GM19023 (cell line): ENCODE data around the gene LORICRIN.
A peak's percentile ranks its signal among the peaks of the same experiment; 100 is the strongest.

Source experiments
- ATAC-seq: cut with Tn5 transposase; IDR thresholded peaks from one replicate; pipeline ENCODE4 v1.9.1; 2021; ENCODE audit warnings: mild to moderate bottlenecking, moderate library complexity; ENCODE audit not compliant: unreplicated experiment

Gene LORICRIN

DNA sequence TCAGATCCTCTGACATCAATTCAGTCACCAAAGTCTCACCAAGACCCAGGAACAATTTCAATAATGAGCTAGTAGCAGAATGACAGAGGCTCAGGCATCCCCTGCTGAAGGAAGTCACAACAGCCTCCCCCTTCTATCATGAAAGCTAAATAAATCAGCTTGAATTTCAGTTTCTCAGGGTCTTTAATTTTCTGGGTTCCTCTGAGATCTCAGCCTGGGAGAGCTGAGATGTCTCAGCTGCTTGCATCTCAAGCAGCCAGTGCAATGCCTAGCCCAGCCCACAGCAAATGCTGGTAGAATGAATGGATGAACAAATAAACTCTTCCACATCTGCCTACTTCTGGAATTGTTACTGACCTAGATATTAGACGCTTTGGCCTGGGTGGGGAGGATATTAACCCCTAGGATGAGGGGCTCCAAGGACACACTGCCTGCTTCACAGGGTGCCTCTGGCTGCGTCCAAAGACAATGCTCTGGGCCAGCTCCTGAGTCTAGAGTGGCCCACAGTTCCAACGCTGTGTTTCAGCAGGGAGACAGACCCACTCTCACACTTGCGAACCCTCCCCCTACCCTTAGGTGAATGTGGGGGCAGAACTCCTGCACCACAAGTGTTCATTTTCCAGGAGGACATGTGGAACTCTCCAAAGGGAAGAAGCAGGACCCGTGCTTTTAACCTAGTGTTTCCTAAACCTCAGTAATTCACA is 11.2 kb upstream of the LORICRIN start:
- no peak for ATAC-seq

DNA sequence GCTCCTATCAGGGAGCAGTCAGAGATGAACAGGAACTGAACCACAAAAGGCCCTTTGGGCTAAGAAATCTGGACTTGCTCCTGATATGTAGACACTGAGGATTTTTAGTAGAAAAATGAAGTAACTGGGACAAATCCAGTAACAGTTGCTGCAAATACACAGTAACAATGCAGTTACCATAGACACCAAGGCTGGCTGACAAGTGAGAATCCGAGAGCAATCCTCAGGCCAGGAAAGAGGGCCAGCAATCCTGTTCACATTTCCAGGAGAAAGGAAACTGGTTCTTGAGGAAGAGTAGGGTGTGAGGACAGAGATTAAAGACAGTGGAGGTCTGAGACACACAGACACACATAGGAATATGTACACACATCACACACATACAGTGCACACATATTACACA is 9.3 kb upstream of the LORICRIN start:
- ATAC-seq: no peak

DNA sequence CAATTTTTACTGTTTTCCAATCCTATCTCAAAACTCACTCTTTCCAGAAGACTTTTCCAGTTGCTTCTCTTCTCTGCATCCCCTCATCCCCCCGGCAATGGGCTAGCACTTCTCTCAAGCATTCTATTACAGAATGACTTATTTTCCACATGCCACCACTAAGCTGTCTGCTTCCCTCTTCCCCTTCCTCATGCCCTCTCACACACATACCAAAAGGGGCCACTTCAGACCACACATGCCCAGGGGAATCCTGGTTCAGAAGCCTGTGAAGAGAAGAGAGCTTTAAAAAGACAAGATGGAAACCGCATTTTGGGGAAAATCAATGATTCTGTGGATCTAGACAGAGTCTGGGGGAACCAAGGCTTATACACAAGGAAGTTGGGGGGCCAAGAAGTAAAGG is 8.4 kb upstream of the LORICRIN start:
- no peak for ATAC-seq

DNA sequence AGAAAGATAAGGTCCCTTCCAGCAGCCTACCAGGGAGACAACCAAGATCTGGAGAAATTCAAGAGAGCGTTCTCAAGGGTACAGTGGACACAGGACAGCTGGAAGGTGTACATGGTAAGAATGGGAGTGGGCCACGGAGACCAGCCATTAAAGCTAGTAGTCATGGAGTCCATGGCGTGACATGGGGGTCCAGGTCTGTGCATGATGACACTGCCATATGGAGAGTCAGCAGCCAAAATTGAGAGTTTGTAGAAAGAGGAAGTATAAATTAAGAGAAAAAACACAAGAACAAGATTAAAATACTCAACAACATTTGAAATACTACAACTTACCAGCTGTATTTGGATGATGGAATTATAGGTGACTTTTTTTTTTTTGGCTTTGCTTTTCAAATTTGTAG is 7.9 kb upstream of the LORICRIN start:
- ATAC-seq: no peak

DNA sequence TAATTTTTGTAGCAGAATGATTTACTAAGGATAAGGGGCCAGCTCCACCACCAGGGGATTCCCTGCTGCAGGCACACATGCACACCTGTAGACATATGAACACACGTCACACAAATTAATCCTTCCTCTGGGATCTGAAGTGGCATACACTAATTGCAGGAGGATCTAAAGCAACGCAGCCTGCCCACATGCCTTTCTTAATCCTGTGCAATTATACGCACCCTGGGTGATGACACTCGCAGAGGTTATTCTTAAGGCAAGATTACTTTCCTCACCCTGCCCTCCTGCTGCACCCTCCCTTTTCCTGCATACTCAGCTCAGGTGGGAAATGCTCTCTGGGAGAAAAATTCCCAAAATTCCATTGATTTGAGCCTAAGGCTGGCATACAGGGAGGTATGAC is 7.5 kb upstream of the LORICRIN start:
- no peak for ATAC-seq

DNA sequence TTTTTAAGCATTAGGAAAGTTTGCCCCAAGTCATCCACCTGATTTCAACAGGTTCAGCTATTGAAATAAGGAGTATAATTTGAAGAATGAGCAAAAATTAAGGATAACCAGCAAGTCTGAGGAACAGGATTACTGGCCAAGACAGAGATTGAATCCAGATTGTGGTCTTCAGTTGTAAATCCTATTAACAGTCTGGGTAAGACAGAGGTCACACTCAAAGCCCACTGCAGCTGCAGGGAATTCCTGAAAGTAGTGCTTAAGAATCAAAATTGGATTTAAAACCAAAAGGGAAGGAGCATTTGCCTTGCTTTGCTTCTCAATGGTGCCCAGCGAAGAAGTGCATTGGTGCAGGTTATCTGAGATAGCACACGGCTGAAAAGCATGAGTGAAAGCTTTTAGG is 6.4 kb upstream of the LORICRIN start:
- no peak for ATAC-seq

DNA sequence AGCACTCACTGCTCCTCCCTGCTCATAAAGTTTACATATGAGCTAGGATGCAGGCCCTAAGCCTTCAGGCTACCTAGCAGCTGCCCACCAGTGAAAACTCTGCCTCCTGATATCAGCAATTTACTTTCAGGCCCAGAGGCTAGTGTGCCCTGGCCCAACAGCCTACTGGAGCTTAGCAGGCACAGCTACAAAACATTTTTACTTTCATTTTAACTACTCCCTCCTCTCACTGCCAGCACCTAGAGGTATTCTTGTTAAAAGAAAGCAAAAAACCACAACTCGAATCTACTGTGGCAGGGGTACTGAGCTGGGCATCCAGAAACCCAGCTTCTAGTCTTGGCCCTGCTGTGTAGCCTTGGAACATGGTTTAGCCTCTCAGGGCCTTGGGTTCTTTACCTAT is 5.8 kb upstream of the LORICRIN start:
- ATAC-seq: peak; percentile 69

DNA sequence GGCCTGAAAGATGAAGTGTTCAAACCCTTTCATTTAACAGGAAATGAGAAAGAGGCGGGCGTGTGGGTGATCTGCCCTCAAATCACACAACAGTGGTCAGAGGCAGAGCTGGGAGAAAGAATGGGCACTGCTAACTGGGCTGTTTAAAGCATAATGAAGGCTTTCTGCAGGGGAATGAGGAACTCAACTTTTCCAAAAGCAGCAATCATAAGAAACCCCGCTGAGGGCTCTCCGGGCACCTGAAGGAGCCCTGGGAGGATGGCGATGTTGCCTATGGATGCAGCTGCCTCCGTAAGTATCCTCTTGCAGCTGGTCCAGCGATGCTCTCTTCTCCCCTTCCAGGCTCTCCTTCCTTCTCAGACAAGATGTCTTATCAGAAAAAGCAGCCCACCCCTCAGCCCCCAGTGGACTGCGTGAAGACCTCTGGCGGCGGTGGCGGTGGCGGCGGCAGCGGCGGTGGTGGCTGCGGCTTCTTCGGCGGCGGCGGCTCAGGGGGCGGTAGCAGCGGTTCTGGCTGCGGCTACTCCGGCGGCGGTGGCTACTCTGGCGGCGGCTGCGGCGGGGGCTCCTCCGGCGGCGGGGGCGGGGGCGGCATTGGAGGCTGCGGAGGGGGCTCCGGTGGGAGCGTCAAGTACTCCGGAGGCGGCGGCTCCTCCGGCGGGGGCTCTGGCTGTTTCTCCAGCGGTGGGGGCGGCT is 1.2 kb downstream of the LORICRIN start:
- no peak for ATAC-seq

DNA sequence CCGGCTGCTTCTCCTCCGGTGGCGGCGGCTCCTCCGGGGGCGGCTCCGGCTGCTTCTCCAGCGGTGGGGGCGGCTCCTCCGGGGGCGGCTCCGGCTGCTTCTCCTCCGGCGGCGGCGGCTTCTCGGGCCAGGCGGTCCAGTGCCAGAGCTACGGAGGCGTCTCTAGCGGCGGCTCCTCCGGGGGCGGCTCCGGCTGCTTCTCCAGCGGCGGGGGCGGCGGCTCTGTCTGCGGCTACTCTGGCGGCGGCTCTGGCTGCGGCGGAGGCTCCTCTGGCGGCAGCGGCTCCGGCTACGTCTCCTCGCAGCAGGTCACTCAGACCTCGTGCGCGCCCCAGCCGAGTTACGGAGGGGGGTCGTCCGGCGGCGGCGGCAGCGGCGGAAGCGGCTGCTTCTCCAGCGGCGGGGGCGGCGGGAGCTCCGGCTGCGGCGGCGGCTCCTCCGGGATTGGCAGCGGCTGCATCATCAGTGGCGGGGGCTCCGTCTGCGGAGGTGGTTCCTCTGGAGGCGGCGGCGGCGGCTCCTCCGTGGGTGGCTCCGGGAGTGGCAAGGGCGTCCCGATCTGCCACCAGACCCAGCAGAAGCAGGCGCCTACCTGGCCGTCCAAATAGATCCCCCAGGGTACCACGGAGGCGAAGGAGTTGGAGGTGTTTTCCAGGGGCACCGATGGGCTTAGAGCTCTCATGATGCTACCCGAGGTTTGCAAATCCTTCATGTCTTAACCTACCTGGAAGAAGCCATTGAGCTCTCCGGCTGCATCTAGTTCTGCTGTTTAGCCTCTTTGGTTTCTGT is 2.0 kb downstream of the LORICRIN start:
- no peak for ATAC-seq

DNA sequence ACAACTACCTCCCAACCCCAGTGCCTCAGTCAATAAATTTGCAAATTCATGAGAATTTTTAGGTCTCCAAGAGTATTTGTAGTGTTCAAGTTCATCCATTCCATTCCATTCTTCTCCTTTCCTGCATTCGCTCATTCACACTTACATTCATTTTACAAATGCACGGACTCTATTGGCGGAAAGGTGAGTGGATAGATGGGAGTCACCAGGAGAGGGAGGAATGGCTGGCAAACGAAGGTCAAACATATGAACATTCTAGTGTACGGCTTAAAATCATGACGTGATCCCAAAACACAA is 2.5 kb downstream of the LORICRIN start:
- ATAC-seq: no peak

DNA sequence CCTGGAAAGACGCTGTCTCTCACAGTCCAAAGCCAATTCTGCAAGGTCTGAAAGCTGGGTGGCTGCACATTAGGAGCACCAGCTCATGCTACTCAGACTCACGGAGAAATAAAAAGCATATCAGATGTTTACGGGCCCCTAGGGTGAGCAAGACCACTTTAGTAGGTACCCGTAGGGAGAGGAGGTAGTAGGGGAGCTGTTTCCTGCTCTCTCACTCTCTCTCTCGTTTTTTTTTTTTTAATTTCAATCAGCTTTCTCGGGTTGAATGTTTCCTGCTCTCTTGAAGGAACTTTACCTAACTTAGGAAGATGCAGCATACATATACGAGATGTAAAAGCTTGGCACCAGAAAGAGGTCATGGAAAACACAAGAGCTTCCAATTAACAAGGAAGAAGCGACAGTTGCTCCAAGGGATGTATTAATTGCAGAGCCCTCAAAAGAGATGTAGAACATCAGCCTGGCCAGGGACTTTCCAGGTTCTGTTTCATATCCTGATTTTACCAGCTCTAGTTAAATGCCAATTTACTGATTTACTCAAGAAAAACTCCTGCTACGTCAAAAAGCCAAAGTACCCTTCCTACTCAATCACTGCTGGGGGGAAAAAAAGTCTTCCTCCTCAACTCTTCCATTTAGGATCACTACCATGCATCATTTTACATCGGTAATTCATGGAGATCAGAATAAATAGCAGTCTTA is 3.1 kb downstream of the LORICRIN start:
- ATAC-seq: no peak

DNA sequence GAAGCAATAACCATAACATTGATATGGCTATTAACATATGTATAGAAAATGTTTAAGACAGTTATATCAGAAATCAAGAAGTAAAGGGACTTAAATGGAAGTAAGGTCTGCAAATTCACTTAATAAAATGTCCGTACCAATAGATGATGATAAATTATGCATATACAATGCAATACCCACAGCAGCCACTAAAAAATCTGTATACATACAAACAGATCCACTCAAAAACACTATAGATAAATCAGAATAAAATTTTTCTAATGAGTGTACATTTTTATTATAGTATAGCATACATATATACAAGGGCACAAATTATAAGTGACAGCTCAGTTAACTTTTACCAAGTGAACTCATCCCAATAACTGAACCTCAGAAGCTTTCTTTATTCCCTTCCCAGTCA is 6.0 kb downstream of the LORICRIN start:
- ATAC-seq: no peak

DNA sequence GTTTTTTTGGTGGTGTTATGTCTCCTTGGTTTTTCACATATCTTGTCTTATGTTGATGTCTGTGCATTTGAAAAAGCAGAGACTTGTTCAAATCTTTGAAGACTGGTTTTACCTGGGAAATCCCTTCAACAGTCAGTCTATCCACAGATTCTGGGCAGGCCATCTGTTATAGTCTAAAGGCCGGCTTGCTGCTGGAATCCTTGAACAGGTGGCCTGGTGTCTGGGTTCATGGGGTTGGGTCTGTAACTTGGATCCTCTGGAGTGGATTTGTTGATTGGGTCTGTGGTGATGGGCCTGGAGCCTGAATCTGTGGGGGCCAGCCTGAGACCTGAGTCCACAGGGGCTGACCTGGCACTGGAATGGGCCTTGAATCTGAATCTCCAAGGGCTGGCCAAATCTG is 12.2 kb downstream of the LORICRIN start:
- ATAC-seq: no peak

DNA sequence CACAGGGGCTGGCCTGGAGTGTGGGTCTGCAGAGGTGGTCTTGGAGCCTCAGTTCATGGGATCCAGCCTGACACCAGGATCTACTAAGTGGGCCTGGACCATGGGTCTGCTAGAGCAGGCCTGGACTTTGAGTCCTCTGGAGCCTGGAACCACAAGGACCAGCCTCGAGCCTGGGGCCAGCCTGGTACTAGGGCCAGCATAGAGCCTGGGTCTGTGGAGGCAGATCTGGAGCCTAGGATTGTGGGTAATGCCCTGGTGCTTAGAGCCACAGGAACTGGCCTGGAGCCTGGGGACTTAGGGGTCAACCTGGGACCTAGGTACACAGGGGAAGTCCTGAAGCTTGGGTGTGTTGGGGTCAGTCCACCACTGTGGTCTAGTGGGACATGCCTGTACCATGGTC is 12.7 kb downstream of the LORICRIN start:
- no peak for ATAC-seq

DNA sequence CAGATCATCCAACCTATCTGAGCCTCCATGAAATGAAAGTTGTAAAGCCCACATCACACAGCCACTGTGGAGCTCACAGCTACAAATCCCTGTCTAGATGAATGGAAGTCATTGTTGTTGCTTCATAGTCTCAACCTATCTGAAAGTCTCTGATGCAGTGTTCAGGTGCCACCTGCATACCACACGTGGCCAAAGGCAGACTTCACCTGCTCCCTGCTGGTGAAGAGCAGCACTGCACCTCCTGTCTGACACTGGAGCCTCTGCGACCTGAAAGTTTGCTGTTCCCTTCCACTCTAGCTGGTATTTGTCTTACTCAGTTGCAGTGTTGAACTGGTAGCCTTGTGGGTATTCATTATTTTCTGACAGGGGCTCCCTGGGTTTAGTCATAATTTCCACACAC is 18.4 kb downstream of the LORICRIN start:
- peak; percentile 88 for ATAC-seq

DNA sequence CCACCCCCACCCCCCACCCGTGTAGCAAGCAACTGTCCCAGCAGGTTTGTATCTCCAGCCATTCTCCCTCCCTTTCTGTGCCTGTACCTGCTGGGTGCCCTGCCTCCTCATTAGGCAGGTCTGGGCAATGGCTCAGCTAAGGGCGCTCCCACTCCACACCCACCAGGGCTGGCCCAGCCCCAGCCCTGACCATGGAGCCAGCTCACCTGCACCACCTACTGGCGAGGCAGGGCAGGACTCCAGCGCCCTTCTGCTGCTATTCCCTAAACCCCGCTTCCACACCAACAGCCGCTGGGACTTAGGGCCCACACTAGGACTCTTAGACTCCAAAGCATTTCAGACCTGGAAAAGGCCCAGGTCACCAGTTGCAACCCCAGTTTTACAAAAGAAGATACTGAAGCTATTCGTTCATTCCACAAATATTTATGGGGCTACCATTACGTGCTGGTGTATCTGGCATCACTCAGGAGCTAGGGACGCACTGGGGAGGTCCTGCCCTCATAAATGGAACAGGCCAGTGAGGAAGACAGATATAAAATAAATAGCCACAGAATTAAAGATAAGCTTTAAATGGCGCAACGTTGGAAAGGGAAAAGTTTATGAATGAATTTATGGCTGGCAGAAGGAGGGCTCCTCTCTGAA is 29.3 kb downstream of the LORICRIN start:
- no peak for ATAC-seq

DNA sequence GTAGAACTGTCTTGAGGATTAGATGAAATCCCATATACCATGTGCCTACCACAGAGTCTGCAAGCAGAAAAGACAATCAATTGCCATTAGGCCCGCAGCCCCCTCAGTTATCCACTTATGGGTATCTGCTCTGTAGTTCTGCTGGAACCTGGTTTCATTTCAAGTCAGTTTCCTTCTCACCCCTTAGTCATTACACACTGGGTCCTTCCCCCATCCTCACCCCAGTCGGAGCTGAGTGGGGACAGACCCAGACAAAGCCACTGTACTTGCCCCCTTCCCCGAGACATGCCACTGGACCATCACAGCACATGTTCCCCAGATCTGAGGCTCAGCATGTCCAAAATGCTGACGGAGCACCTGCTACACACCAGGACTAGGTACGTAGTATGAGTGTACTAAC is 32.0 kb downstream of the LORICRIN start:
- no peak for ATAC-seq

DNA sequence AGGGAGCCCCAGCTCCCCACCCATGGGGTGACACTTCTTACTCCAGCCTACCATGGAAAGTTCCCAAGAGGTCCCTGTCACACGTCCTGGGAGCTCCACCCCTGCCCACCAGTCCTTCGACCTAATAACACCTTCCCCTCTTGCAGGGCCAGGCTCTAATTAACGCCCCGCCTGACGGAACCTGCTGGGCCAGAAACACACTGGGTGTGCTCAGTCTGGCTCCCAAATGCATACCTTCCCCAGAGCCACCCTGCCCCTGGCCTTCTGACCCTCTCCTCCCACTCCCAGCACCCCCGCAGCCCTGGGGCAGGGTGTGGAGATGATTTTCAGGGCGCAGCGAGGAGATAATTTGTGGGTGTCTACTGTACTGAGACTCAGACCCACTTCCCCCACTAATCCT is 32.7 kb downstream of the LORICRIN start:
- no peak for ATAC-seq

DNA sequence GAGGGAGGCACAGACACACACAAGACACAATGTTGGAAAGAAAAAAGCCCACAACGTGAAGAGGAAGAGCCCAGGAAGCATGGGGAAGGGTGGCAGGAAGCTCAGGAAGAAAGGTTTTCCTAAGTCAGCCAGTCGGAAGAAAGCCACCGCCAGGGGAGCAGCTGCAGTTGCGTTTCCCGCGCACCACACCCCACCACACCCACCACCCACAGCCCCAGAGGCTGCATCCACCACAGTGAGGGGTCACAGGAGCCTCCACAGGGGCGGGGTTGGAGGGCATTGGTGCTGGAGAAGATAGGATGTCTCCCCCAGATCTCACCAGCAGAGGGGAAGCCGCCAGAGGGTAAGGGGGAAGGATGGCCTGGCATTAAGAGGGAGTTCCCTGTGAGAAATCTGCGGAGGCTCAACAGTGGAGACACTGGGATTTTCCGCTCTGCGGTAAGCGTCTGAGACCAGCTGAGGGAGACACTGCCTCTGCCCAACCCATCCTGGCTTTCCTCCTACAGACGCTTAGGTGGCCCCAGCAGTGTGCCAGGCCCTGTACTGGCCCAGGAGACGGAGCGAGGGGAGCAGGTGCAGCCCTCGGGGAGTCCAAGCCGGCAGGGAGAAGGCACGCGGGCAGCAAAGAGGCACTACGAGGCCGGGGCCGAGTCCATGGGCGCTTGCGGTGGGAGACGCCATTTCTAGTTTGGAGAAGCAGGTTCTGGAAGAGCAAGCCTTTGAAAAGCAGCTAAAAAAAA is 33.4 kb downstream of the LORICRIN start:
- no peak for ATAC-seq

DNA sequence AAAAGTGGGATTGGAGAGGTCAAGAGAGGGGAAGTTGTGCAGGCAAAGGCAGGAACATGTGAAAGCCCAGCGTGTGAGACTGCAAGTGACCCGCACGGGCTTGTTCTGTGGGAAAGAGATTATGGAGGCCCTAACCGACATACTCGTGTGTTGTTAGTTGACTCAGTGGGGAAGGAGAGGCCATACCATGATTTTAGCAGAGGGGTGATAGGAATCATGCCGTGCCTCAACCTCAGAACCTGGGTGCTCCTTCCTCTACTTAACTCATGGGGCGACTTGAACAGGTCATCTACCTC is 33.9 kb downstream of the LORICRIN start:
- ATAC-seq: no peak

DNA sequence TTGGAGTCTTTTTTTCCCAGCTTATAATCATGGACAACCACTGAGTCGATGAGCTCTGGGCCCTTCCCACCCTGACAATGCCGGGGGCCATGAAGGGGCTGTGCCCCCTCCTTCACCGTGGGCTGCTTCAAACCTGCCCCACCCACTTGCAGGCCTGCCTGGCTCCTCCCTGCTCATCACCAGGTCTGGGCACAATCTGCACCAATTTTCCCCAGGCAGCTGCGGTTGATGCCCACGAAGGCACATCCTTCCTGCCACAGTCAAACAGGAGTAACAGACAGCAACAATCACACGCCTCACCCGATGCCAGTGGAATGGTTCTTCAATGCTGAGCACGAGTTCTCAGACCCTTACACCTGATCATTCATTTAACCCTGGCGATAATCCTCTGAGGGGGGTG is 34.4 kb downstream of the LORICRIN start:
- ATAC-seq: no peak
